Endothelial cell of umbilical vein (primary cell): Measurements from ENCODE around the gene EFNA5. TPM values are rescaled to one million over a fixed set of nuclear protein-coding genes. Genes with fewer than 3 reads are reported as not detected.

ENCODE experiments used
- BruUV-seq: library from RNA; stranded (reverse); fragments of 400-500 nt; replicated peaks from 2 replicates; lab custom pipeline; 2021; lab: Mats Ljungman, UMichigan
- CTCF ChIA-PET: fragments of 300-600, 350-600 bp; sonication (Branson Sonifier 250); formaldehyde crosslinking; loops from one replicate; lab custom pipeline; 2021; ENCODE audit warnings: antibody characterized with exemption, inconsistent platforms; lab: Charles Lee
- POLR2A ChIA-PET: fragments of 300-600, 350-600 bp; sonication (Branson Sonifier 250); formaldehyde crosslinking; loops from one replicate; lab custom pipeline; 2021; ENCODE audit warnings: antibody characterized with exemption, inconsistent platforms; lab: Charles Lee
- DNase-seq: peaks from one replicate; pipeline ENCODE4 v3.0.0-alpha.2; 2011; ENCODE audit warnings: low read depth, low spot score
- FAIRE-seq: peaks from 2 replicates; lab custom pipeline; 2011; peaks lifted over from hg19 to GRCh38; lab: Jason Lieb, UNC
- H2AFZ ChIP-seq: 2 replicates; pipeline ENCODE4 v1.6.0; 2012; ENCODE audit warnings: low read depth, low read length, control low read depth, inconsistent platforms
- H3K27ac ChIP-seq: 2 replicates; pipeline ENCODE4 v1.5.1; 2011; ENCODE audit warnings: low read depth, mild to moderate bottlenecking, control low read depth, low read length, moderate library complexity; ENCODE audit not compliant: insufficient read depth
- H3K27me3 ChIP-seq, 2 experiments: 2 replicates each; pipeline versions ENCODE4 v1.6.0 to v1.6.1; 2011; ENCODE audit warnings: low read length in 2 of 2, mixed read lengths in 1 of 2; ENCODE audit not compliant: control insufficient read depth in 2 of 2, insufficient read depth in 2 of 2
- H3K36me3 ChIP-seq, 2 experiments: 2 replicates in 1 of 2; 3 replicates in 1 of 2; pipeline ENCODE4 v1.5.1; 2011; ENCODE audit warnings: low read length in 2 of 2, mild to moderate bottlenecking in 1 of 2, moderate library complexity in 1 of 2; ENCODE audit not compliant: control insufficient read depth in 2 of 2, insufficient read depth in 2 of 2; ENCODE audit errors: extremely low read depth in 1 of 2
- H3K4me1 ChIP-seq: 3 replicates; pipeline ENCODE4 v1.5.1; 2011; ENCODE audit warnings: mild to moderate bottlenecking, low read length; ENCODE audit not compliant: control insufficient read depth, insufficient read depth; ENCODE audit errors: extremely low read depth
- H3K4me2 ChIP-seq: 2 replicates; pipeline ENCODE4 v1.6.1; 2011; ENCODE audit warnings: low read length, control low read depth, mixed read lengths; ENCODE audit not compliant: insufficient read depth
- H3K4me3 ChIP-seq, 3 experiments: fragments of 200-600 bp in 1 of 3; sonication (generic), shearing (Covaris generic) in 1 of 3; replicated peaks in 1 of 3; 2 replicates each; pipeline ENCODE4 v1.5.1; 2011 to 2016; ENCODE audit warnings: control low read depth in 3 of 3, low read length in 3 of 3, mild to moderate bottlenecking in 2 of 3, inconsistent platforms in 1 of 3, low read depth in 1 of 3, moderate library complexity in 1 of 3; ENCODE audit not compliant: insufficient read depth in 1 of 3
- H3K79me2 ChIP-seq: 2 replicates; pipeline ENCODE4 v1.6.0; 2012; ENCODE audit warnings: low read length, inconsistent platforms; ENCODE audit not compliant: control insufficient read depth, insufficient read depth
- H3K9ac ChIP-seq: replicated peaks from 2 replicates; pipeline ENCODE3; 2011; ENCODE audit warnings: low read length, control low read depth; ENCODE audit not compliant: insufficient read depth; ENCODE audit errors: extremely low read depth
- H3K9me1 ChIP-seq: replicated peaks from 3 replicates; pipeline ENCODE4 v1.6.0; 2011; ENCODE audit warnings: mild to moderate bottlenecking, low read length; ENCODE audit not compliant: control insufficient read depth, insufficient read depth; ENCODE audit errors: extremely low read depth
- H3K9me3 ChIP-seq: replicated peaks from 2 replicates; pipeline ENCODE4 v1.5.1; 2012; ENCODE audit warnings: low read length, inconsistent platforms; ENCODE audit not compliant: control insufficient read depth, insufficient read depth
- H4K20me1 ChIP-seq: replicated peaks from 2 replicates; pipeline ENCODE3; 2011; ENCODE audit warnings: mild to moderate bottlenecking, low read length; ENCODE audit not compliant: control insufficient read depth, insufficient read depth; ENCODE audit errors: extremely low read depth
- EZH2 ChIP-seq: IDR thresholded peaks from 2 replicates; pipeline ENCODE4 v1.6.1; 2012; ENCODE audit warnings: borderline replicate concordance, low read depth, mild to moderate bottlenecking, moderate library complexity, low read length, inconsistent platforms; ENCODE audit not compliant: severe bottlenecking
- FOS ChIP-seq: IDR thresholded peaks from 2 replicates; pipeline ENCODE4 v1.6.1; 2011; ENCODE audit warnings: mild to moderate bottlenecking, low read length, moderate library complexity, borderline replicate concordance; ENCODE audit not compliant: insufficient read depth
- GATA2 ChIP-seq: IDR thresholded peaks from 2 replicates; pipeline ENCODE4 v1.7.0; 2011; ENCODE audit warnings: low read depth, mild to moderate bottlenecking, moderate library complexity, mixed read lengths, low read length; ENCODE audit not compliant: insufficient read length, insufficient read depth
- JUN ChIP-seq: IDR thresholded peaks from 2 replicates; pipeline ENCODE4 v1.6.1; 2011; ENCODE audit warnings: borderline replicate concordance, low read depth; ENCODE audit not compliant: insufficient read length, insufficient read depth
- MYC ChIP-seq: IDR thresholded peaks from one replicate; pipeline ENCODE4 v1.6.1; 2011; ENCODE audit warnings: mild to moderate bottlenecking, low read depth, low read length
- POLR2A ChIP-seq: IDR thresholded peaks from 2 replicates; pipeline ENCODE4 v1.6.1; 2012; ENCODE audit warnings: low read depth, mild to moderate bottlenecking, control low read depth, low read length
- dilution Hi-C: fragments of 300-500 bp; cut with MboI; formaldehyde crosslinking; loops from one replicate; pipeline ENCODE4 v1.15.0; 2019; ENCODE audit warnings: low sequenced_read_pairs; ENCODE audit not compliant: extremely low pct_ligation_motif_present
- intact Hi-C: fragments of 100-400 bp; cut with micrococcal nuclease; formaldehyde crosslinking; loops from one replicate; pipeline ENCODE4 v1.10.0; 2022
- polyA plus RNA-seq, 4 experiments: library from polyadenylated mRNA; depleted of rRNA in 3 of 4; stranded (reverse) in 3 of 4; unstranded in 1 of 4; fragments of >200 nt; gene quantifications; 2 replicates each; pipeline versions ENCODE4 v1.2.1 to v1.2.3, GENCODE V29; 2011 to 2012; ENCODE audit warnings: missing spikeins in 1 of 4
- total RNA-seq: library from RNA; stranded (reverse); gene quantifications from 2 replicates; pipeline ENCODE4 v1.2.3, GENCODE V29; 2021
- TF ChIP-seq, protein P1 (sequence below), 2 donors: IDR thresholded peaks; 1 replicate in 1 of 2; 2 replicates in 1 of 2; pipeline ENCODE4 v1.5.1; 2011; ENCODE audit warnings: low read length in 2 of 2, mild to moderate bottlenecking in 2 of 2, moderate library complexity in 2 of 2, control low read depth in 1 of 2, inconsistent platforms in 1 of 2, low read depth in 1 of 2; ENCODE audit not compliant: insufficient read depth in 1 of 2; ENCODE audit errors: extremely low read depth in 1 of 2
- TF ChIP-seq, protein P2 (sequence below): IDR thresholded peaks from 2 replicates; pipeline ENCODE4 v1.6.1; 2011; ENCODE audit not compliant: insufficient read depth, insufficient read length

The EFNA5 gene
- total and polyA plus RNA-seq, 2 donors (not counting 3 experiments of a cell fraction or from before 2014, with no cell fraction given) = 13.6 to 22.1 TPM

DNA sequence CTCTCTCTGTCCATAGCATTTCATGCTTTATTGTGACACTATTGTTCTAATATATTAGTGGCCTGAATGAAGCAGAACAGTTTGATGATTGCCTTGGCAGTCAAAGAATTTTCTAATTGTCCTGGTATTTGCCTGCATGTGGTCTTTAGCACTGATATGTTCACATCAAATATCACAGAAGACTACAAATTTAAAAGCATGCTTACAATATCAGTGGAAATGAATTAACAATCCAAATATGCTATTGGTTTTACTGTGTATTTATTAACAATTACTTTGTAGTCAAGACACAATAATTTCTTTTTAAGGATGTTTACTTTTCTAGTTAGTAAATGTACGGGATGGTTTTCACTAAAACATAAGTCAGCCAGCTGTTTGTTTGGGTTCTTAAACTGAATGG is 18.3 kb downstream of the EFNA5 start:
- Histone ChIP-seq H3K4me3 (no peak overlapping the region), H3K4me2 (no peak overlapping the region), H3K9me1 (no peaks in the 10 kb centered on the region), H3K36me3 (no peaks in the 10 kb centered on the region), H3K9ac (no peak overlapping the region), H4K20me1 (peaks cover 2% of the 10 kb centered on the region), H3K79me2 (peaks cover 17% of the 10 kb centered on the region), H3K27me3 (no peaks in the 10 kb centered on the region), H2AFZ (no peak overlapping the region), H3K9me3 (no peaks in the 10 kb centered on the region), H3K27ac (no peak overlapping the region), H3K4me1 (no peaks in the 10 kb centered on the region)
- DNase-seq = no peak
- no peak for FAIRE-seq
- dilution Hi-C loops (no loop called here), intact Hi-C loops (no loop called here)
- TF ChIP-seq GATA2 = no peak
- TF ChIP-seq EZH2 = no peak
- TF ChIP-seq MYC = no peak
- CTCF ChIA-PET = no interaction called here
- POLR2A ChIA-PET = no interaction called here
- BruUV-seq = no TSS peak

DNA sequence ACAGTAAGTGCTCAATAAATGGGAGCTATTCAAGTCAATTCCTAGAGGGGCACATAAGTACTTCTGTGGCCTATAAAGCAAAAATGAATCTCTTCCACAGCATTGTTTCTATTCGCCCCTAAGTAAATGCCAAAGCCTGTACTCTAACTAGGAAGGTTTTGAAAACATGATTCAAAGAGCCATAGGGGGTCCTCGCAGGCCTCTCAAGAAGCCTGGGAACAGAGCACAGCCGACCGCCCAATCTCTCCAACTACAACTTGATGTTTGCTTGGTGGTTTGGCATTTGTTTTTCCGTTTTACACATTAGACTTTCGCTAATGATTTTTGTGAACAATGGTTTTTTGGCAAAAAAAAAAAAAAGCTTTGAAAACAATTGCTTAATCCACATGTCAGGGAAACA is 19.4 kb downstream of the EFNA5 start:
- peaks cover 2% of the 10 kb centered on the region for H4K20me1 ChIP-seq
- POLR2A ChIA-PET = no interaction called here
- no peak overlapping the region for H3K9ac ChIP-seq
- H3K4me1 ChIP-seq = no peaks in the 10 kb centered on the region
- DNase-seq = no peak
- TF ChIP-seq POLR2A (no peak), FOS (no peak), EZH2 (no peak), JUN (no peak)
- TF ChIP-seq, protein P1, sequence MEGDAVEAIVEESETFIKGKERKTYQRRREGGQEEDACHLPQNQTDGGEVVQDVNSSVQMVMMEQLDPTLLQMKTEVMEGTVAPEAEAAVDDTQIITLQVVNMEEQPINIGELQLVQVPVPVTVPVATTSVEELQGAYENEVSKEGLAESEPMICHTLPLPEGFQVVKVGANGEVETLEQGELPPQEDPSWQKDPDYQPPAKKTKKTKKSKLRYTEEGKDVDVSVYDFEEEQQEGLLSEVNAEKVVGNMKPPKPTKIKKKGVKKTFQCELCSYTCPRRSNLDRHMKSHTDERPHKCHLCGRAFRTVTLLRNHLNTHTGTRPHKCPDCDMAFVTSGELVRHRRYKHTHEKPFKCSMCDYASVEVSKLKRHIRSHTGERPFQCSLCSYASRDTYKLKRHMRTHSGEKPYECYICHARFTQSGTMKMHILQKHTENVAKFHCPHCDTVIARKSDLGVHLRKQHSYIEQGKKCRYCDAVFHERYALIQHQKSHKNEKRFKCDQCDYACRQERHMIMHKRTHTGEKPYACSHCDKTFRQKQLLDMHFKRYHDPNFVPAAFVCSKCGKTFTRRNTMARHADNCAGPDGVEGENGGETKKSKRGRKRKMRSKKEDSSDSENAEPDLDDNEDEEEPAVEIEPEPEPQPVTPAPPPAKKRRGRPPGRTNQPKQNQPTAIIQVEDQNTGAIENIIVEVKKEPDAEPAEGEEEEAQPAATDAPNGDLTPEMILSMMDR (IDR thresholded peaks at IDR 0.05; ENCODE audit: extremely low read depth in 1 of 2, insufficient read depth in 1 of 2, low read depth in 1 of 2, low read length in 2 of 2) = no peak
- TF ChIP-seq, protein P2, sequence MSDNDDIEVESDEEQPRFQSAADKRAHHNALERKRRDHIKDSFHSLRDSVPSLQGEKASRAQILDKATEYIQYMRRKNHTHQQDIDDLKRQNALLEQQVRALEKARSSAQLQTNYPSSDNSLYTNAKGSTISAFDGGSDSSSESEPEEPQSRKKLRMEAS = no peak
- H3K27me3 ChIP-seq = no peaks in the 10 kb centered on the region
- no peak overlapping the region for H3K4me3 ChIP-seq
- H3K9me3 ChIP-seq = no peaks in the 10 kb centered on the region
- no peak for FAIRE-seq
- H3K27ac ChIP-seq = no peak overlapping the region
- H2AFZ ChIP-seq = no peak overlapping the region
- peaks cover 18% of the 10 kb centered on the region for H3K79me2 ChIP-seq
- CTCF ChIA-PET = no interaction called here
- no TSS peak for BruUV-seq
- H3K36me3 ChIP-seq = no peaks in the 10 kb centered on the region
- dilution Hi-C loops = no loop called here
- H3K4me2 ChIP-seq = no peak overlapping the region
- no peaks in the 10 kb centered on the region for H3K9me1 ChIP-seq
- intact Hi-C loops = no loop called here
